CD4-positive, alpha-beta T cell (primary cell): ENCODE data around the gene ITPKB. TPM values are rescaled to one million over a fixed set of nuclear protein-coding genes. Genes with fewer than 3 reads are reported as not detected.

ENCODE experiments used
- ATAC-seq: fragments of 200-7000 bp; cut with Tn5 transposase; one replicate; pipeline ENCODE4 v1.10.0; 2022; ENCODE audit warnings: mild to moderate bottlenecking; ENCODE audit not compliant: poor library complexity
- CTCF ChIA-PET: fragments of 350-600 bp; sonication (Branson Sonifier 250); formaldehyde crosslinking; loops from one replicate; lab custom pipeline; 2021; ENCODE audit warnings: antibody characterized with exemption, inconsistent platforms; lab: Charles Lee
- POLR2A ChIA-PET: fragments of 350-600 bp; sonication (Branson Sonifier 250); formaldehyde crosslinking; loops from one replicate; lab custom pipeline; 2021; ENCODE audit warnings: antibody characterized with exemption, inconsistent platforms; lab: Charles Lee
- DNase-seq, 14 experiments: peaks; one replicate each; pipeline ENCODE4 v3.0.0-alpha.2; 2013 to 2020; ENCODE audit warnings: mixed read lengths in 2 of 14
- H3K27ac ChIP-seq, 2 donors: one replicate each; pipeline versions ENCODE4 v1.5.1 to v1.7.0; 2013; ENCODE audit warnings: low read length in 2 of 2, low read depth in 1 of 2, mild to moderate bottlenecking in 1 of 2
- H3K27me3 ChIP-seq, 2 experiments: 1 replicate in 1 of 2; 2 replicates in 1 of 2; pipeline versions ENCODE4 v1.6.1 to v1.7.0; 2013; ENCODE audit warnings: low read length in 2 of 2, control low read depth in 1 of 2, mild to moderate bottlenecking in 1 of 2, moderate library complexity in 1 of 2; ENCODE audit not compliant: insufficient read depth in 2 of 2, control insufficient read depth in 1 of 2
- H3K36me3 ChIP-seq: one replicate; pipeline ENCODE4 v1.6.1; 2013; ENCODE audit warnings: low read length, control low read depth; ENCODE audit not compliant: insufficient read depth
- H3K4me1 ChIP-seq: one replicate; pipeline ENCODE4 v1.6.1; 2013; ENCODE audit warnings: low read length, control low read depth; ENCODE audit not compliant: insufficient read depth
- H3K4me3 ChIP-seq: one replicate; pipeline ENCODE4 v1.5.1; 2013; ENCODE audit warnings: mild to moderate bottlenecking, low read length, moderate library complexity
- H3K9me3 ChIP-seq, 2 experiments: 1 replicate in 1 of 2; 2 replicates in 1 of 2; pipeline versions ENCODE4 v1.6.1 to v1.7.0; 2013; ENCODE audit warnings: low read length in 2 of 2, mild to moderate bottlenecking in 2 of 2, control low read depth in 1 of 2, moderate library complexity in 1 of 2; ENCODE audit not compliant: control insufficient read depth in 1 of 2, insufficient read depth in 1 of 2
- H3K27ac Mint-ChIP-seq: one replicate; pipeline ENCODE4 v1.8.0; 2020; ENCODE audit warnings: mixed read lengths
- H3K27me3 Mint-ChIP-seq: one replicate; pipeline ENCODE4 v1.8.0; 2021; ENCODE audit warnings: mixed read lengths
- H3K36me3 Mint-ChIP-seq: one replicate; pipeline ENCODE4 v1.8.0; 2021; ENCODE audit warnings: low read depth, mixed read lengths
- H3K4me1 Mint-ChIP-seq: one replicate; pipeline ENCODE4 v1.8.0; 2021; ENCODE audit warnings: low read depth, mixed read lengths
- H3K4me3 Mint-ChIP-seq: one replicate; pipeline ENCODE4 v1.8.0; 2020; ENCODE audit warnings: mild to moderate bottlenecking, mixed read lengths
- H3K9me3 Mint-ChIP-seq: one replicate; pipeline ENCODE4 v1.8.0; 2020; ENCODE audit warnings: mixed read lengths
- CTCF ChIP-seq: fragments of 200-600 bp; IDR thresholded peaks from one replicate; pipeline ENCODE4 v1.8.0; 2022; ENCODE audit warnings: antibody characterized with exemption, mild to moderate bottlenecking
- intact Hi-C, 2 experiments: fragments of 100-400 bp; cut with DNase I in 1 of 2; cut with micrococcal nuclease in 1 of 2; formaldehyde crosslinking; loops; one replicate each; pipeline versions ENCODE4 v1.15.1 to v1.9.0; 2023 to 2025; cut with DNase I, micrococcal nuclease
- total RNA-seq, 174 experiments: library from RNA in 2 of 174; stranded (reverse) in 2 of 174; gene quantifications; one replicate each; pipeline ENCODE4 v1.2.3 and lab custom pipeline; 2021 to 2026

Gene ITPKB
- total RNA-seq, 2 experiments from 2014 or later = 565 to 583 TPM

GRCh38 chr1:226654668-226655055, 84.4 kb downstream of the ITPKB start:
- no peak for DNase-seq
- H3K4me3 ChIP-seq = peak overlapping the region; percentile 25
- Mint-ChIP-seq H3K9me3 (no peaks in the 10 kb centered on the region), H3K27ac (no peak overlapping the region), H3K4me1 (no peaks in the 10 kb centered on the region), H3K36me3 (peaks cover 58% of the 10 kb centered on the region), H3K4me3 (peak overlapping the region; percentile 89), H3K27me3 (no peaks in the 10 kb centered on the region)
- no peak overlapping the region for H3K27ac ChIP-seq
- ChIA-PET POLR2A (interaction anchor here (0.7 to 2.6 kb wide), 14 partner anchors 8 to 146 kb away, joined by 3 to 31 read pairs (median 6); partner anchors contain the start of gene ITPKB), CTCF (interaction anchor here (1.1 to 2.5 kb wide), 5 partner anchors 9 to 33 kb away, joined by 3 to 8 read pairs (median 6); no protein-coding TSS in a partner anchor)
- no peak for TF ChIP-seq CTCF
- peaks cover 24% of the 10 kb centered on the region for H3K36me3 ChIP-seq
- H3K4me1 ChIP-seq = no peaks in the 10 kb centered on the region
- no peaks in the 10 kb centered on the region for H3K27me3 ChIP-seq
- ATAC-seq = no peak
- no peaks in the 10 kb centered on the region for H3K9me3 ChIP-seq
- intact Hi-C loops = loop anchor here in 1 of 2 experiments (2.0 to 5.0 kb wide), 3 partner anchors 18 to 83 kb away; partner anchors contain the start of gene ITPKB

GRCh38 chr1:226654046-226654667, 84.9 kb downstream of the ITPKB start:
- H3K27ac Mint-ChIP-seq = no peak overlapping the region
- peaks cover 63% of the 10 kb centered on the region for H3K36me3 Mint-ChIP-seq
- Histone ChIP-seq H3K27ac (no peak overlapping the region), H3K9me3 (no peaks in the 10 kb centered on the region), H3K27me3 (no peaks in the 10 kb centered on the region), H3K36me3 (peaks cover 21% of the 10 kb centered on the region), H3K4me1 (peaks cover 3% of the 10 kb centered on the region), H3K4me3 (peak overlapping the region; percentile 25)
- peak overlapping the region; percentile 89 for H3K4me3 Mint-ChIP-seq
- CTCF ChIA-PET = interaction anchor here (1.2 to 2.5 kb wide), 6 partner anchors 9 to 246 kb away, joined by 4 to 11 read pairs (median 7); partner anchors contain the start of gene PARP1
- TF ChIP-seq CTCF = no peak
- ATAC-seq (no peak), DNase-seq (peak in 3 of 14 experiments; percentile 49 to 59 (median 54))
- H3K27me3 Mint-ChIP-seq = no peaks in the 10 kb centered on the region
- H3K4me1 Mint-ChIP-seq = no peaks in the 10 kb centered on the region
- no peaks in the 10 kb centered on the region for H3K9me3 Mint-ChIP-seq
- intact Hi-C loops = loop anchor here in 1 of 2 experiments (2.0 to 5.0 kb wide), 3 partner anchors 19 to 83 kb away; partner anchors contain the start of gene ITPKB
- POLR2A ChIA-PET = interaction anchor here (0.7 to 2.6 kb wide), 21 partner anchors 8 to 285 kb away, joined by 3 to 31 read pairs (median 5); partner anchors contain the start of gene ITPKB

GRCh38 chr1:226653311-226653921, 85.7 kb downstream of the ITPKB start:
- Mint-ChIP-seq H3K36me3 (peaks cover 70% of the 10 kb centered on the region), H3K27me3 (no peaks in the 10 kb centered on the region), H3K9me3 (no peaks in the 10 kb centered on the region), H3K4me3 (peak overlapping the region; percentile 89), H3K27ac (no peak overlapping the region), H3K4me1 (no peaks in the 10 kb centered on the region)
- peaks cover 25% of the 10 kb centered on the region for H3K36me3 ChIP-seq
- H3K4me1 ChIP-seq = peaks cover 11% of the 10 kb centered on the region
- TF ChIP-seq CTCF = no peak
- H3K27me3 ChIP-seq = no peaks in the 10 kb centered on the region
- no peak overlapping the region for H3K27ac ChIP-seq
- ChIA-PET CTCF (interaction anchor here (0.9 to 2.5 kb wide), 7 partner anchors 10 to 245 kb away, joined by 3 to 11 read pairs (median 6); partner anchors contain the start of gene PARP1), POLR2A (interaction anchor here (0.6 to 2.6 kb wide), 24 partner anchors 8 to 286 kb away, joined by 3 to 31 read pairs (median 5); partner anchors contain the start of gene ITPKB)
- no peaks in the 10 kb centered on the region for H3K9me3 ChIP-seq
- DNase-seq = peak in 13 of 14 experiments; percentile 45 to 91 (median 63)
- ATAC-seq = peak; percentile 62
- peak overlapping the region; percentile 25 for H3K4me3 ChIP-seq
- intact Hi-C loops = loop anchor here (1.0 to 5.0 kb wide), 3 partner anchors 10 to 84 kb away; partner anchors contain the start of gene ITPKB (in 1 of the 2)
